ENCODE data around the gene PRRX2.

Gene PRRX2

DNA sequence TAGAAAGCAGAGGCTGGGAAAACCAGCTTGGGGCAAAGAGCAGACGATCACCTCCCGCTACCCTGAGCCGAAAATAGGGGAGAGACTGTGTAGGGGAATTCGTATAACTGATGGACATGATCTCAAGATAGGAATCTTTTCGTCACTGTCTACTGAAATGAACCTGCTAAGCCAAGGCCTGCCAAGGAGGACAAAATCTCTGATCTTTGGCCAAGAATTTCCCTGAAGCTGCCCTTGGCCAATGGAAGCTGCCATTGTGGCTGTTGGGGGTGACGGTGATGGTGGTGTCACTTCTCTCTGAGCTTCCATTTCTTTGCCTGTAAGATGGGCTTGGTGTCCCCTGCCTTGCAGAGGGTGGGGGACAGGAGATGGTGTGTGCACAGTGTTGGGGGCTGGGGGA is 90.7 kb downstream of the PRRX2 start:
- Histone ChIP-seq H3F3A (ENCODE audit: insufficient read depth, low read length) (no peaks in the 10 kb centered on the region), H3K79me2 (ENCODE audit: insufficient read depth, low read length) (no peaks in the 10 kb centered on the region), H3K36me3 (ENCODE audit: insufficient read depth, low read length) (no peaks in the 10 kb centered on the region), H3K9me2 (ENCODE audit: low read depth, low read length) (no peaks in the 10 kb centered on the region), H3K27ac (ENCODE audit: low read depth, low read length, poor library complexity, severe bottlenecking) (no peak overlapping the region), H3K4me2 (ENCODE audit: low read length) (no peak overlapping the region), H3K4me1 (ENCODE audit: insufficient read depth, low read length, severe bottlenecking) (no peaks in the 10 kb centered on the region), H2AFZ (ENCODE audit: low read length) (no peak overlapping the region), H3K27me3 (ENCODE audit: insufficient read depth, low read length) (peaks cover 10% of the 10 kb centered on the region; the same call in 1 of the 2 replicates), H4K20me1 (ENCODE audit: insufficient read depth, low read length) (no peaks in the 10 kb centered on the region), H3K9me3 (ENCODE audit: low read length) (no peaks in the 10 kb centered on the region), H3K9ac (ENCODE audit: low read length) (no peak overlapping the region), H3K4me3 (ENCODE audit: low read depth, low read length, poor library complexity, severe bottlenecking) (no peak overlapping the region)
- TF ChIP-seq, protein P1, sequence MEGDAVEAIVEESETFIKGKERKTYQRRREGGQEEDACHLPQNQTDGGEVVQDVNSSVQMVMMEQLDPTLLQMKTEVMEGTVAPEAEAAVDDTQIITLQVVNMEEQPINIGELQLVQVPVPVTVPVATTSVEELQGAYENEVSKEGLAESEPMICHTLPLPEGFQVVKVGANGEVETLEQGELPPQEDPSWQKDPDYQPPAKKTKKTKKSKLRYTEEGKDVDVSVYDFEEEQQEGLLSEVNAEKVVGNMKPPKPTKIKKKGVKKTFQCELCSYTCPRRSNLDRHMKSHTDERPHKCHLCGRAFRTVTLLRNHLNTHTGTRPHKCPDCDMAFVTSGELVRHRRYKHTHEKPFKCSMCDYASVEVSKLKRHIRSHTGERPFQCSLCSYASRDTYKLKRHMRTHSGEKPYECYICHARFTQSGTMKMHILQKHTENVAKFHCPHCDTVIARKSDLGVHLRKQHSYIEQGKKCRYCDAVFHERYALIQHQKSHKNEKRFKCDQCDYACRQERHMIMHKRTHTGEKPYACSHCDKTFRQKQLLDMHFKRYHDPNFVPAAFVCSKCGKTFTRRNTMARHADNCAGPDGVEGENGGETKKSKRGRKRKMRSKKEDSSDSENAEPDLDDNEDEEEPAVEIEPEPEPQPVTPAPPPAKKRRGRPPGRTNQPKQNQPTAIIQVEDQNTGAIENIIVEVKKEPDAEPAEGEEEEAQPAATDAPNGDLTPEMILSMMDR (IDR thresholded peaks at IDR 0.05; ENCODE audit: low read length), result no peak
- no peak for TF ChIP-seq EZH2 (IDR thresholded peaks at IDR 0.05; ENCODE audit: borderline replicate concordance, low read length)

DNA sequence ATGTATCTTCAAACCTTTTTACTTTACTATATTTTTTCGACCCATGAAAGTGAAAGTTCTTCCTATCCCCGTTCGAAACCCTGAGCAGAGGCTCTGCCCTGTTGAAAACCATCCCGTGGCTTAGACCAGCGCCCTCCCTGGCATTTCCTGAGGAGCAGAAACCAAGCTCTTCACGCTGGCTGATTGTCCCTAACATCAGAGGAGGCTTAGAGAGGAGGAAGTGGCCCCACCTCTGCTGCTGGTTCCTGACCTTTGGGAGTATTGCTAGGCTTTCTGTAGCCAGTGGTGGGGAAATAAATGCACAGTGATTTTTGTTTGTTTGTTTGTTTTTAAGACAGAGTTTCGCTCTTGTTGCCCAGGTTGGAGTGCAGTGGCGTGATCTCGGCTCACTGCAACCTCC is 91.6 kb downstream of the PRRX2 start:
- no peaks in the 10 kb centered on the region for H3K4me1 ChIP-seq (ENCODE audit: insufficient read depth, low read length, severe bottlenecking)
- no peak overlapping the region for H3K4me2 ChIP-seq (ENCODE audit: low read length)
- H3F3A ChIP-seq (ENCODE audit: insufficient read depth, low read length), result no peaks in the 10 kb centered on the region
- H3K27ac ChIP-seq (ENCODE audit: low read depth, low read length, poor library complexity, severe bottlenecking), result no peak overlapping the region
- H3K27me3 ChIP-seq (ENCODE audit: insufficient read depth, low read length), result peaks cover 10% of the 10 kb centered on the region; the same call in 1 of the 2 replicates
- TF ChIP-seq, protein P1 (IDR thresholded peaks at IDR 0.05; ENCODE audit: low read length), result no peak
- TF ChIP-seq EZH2 (IDR thresholded peaks at IDR 0.05; ENCODE audit: borderline replicate concordance, low read length), result no peak
- H3K4me3 ChIP-seq (ENCODE audit: low read depth, low read length, poor library complexity, severe bottlenecking), result no peak overlapping the region
- H3K9me3 ChIP-seq (ENCODE audit: low read length), result no peaks in the 10 kb centered on the region
- no peaks in the 10 kb centered on the region for H3K79me2 ChIP-seq (ENCODE audit: insufficient read depth, low read length)
- H4K20me1 ChIP-seq (ENCODE audit: insufficient read depth, low read length), result no peaks in the 10 kb centered on the region
- H2AFZ ChIP-seq (ENCODE audit: low read length), result no peak overlapping the region
- no peaks in the 10 kb centered on the region for H3K9me2 ChIP-seq (ENCODE audit: low read depth, low read length)
- no peak overlapping the region for H3K9ac ChIP-seq (ENCODE audit: low read length)
- no peaks in the 10 kb centered on the region for H3K36me3 ChIP-seq (ENCODE audit: insufficient read depth, low read length)

DNA sequence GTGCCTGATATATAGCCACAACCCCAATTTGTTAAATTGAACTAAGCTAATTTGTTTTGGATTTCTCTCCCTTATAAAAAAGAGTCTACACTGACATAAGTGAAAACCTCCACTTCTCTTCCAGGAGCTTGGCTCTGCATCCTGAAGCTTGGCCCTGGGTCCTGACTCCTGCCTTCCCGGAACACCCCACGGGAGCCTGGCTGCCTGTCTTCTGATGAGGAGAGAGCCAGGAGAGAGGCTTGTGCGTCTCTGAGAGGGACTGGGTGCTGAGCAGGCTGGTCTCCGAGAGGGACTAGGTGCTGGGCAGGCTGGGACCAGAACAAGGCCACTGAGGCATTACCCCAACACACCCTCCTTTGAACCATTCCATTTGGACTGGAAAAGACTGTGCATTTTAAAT is 93.9 kb downstream of the PRRX2 start:
- no peak overlapping the region for H3K4me2 ChIP-seq (ENCODE audit: low read length)
- H3K4me1 ChIP-seq (ENCODE audit: insufficient read depth, low read length, severe bottlenecking), result no peaks in the 10 kb centered on the region
- no peaks in the 10 kb centered on the region for H3K79me2 ChIP-seq (ENCODE audit: insufficient read depth, low read length)
- no peaks in the 10 kb centered on the region for H3K9me3 ChIP-seq (ENCODE audit: low read length)
- no peak overlapping the region for H2AFZ ChIP-seq (ENCODE audit: low read length)
- 0 out of 2 replicates have a peak, but pooled peaks cover 6% of the 10 kb centered on the region for H3K27me3 ChIP-seq (ENCODE audit: insufficient read depth, low read length)
- no peak overlapping the region for H3K9ac ChIP-seq (ENCODE audit: low read length)
- H4K20me1 ChIP-seq (ENCODE audit: insufficient read depth, low read length), result no peaks in the 10 kb centered on the region
- H3K36me3 ChIP-seq (ENCODE audit: insufficient read depth, low read length), result no peaks in the 10 kb centered on the region
- no peaks in the 10 kb centered on the region for H3K9me2 ChIP-seq (ENCODE audit: low read depth, low read length)
- no peak overlapping the region for H3K4me3 ChIP-seq (ENCODE audit: low read depth, low read length, poor library complexity, severe bottlenecking)
- H3F3A ChIP-seq (ENCODE audit: insufficient read depth, low read length), result no peaks in the 10 kb centered on the region
- no peak overlapping the region for H3K27ac ChIP-seq (ENCODE audit: low read depth, low read length, poor library complexity, severe bottlenecking)
- no peak for TF ChIP-seq EZH2 (IDR thresholded peaks at IDR 0.05; ENCODE audit: borderline replicate concordance, low read length)
- TF ChIP-seq, protein P1 (IDR thresholded peaks at IDR 0.05; ENCODE audit: low read length), result no peak

Data from OCI-LY1 (cell line).